Stomach smooth muscle (tissue), 2 donors: Measurements from ENCODE around the gene PXDN.
"Not testable (repeated sequence)": the region's sequence is repeated elsewhere in the genome, so short reads cannot be mapped to it uniquely, and the experiment has no call there.

Source experiments
- H3K27ac ChIP-seq: one replicate; pipeline ENCODE4 v1.7.0; 2013; ENCODE audit warnings: mild to moderate bottlenecking, low read length, inconsistent platforms
- H3K27me3 ChIP-seq, 2 donors: one replicate each; pipeline ENCODE4 v1.7.0; 2013; ENCODE audit warnings: low read length in 2 of 2; ENCODE audit not compliant: insufficient read depth in 2 of 2, control insufficient read depth in 1 of 2
- H3K36me3 ChIP-seq, 2 donors: one replicate each; pipeline ENCODE4 v1.7.0; 2013; ENCODE audit warnings: low read length in 2 of 2; ENCODE audit not compliant: control insufficient read depth in 2 of 2, insufficient read depth in 2 of 2
- H3K4me1 ChIP-seq: one replicate; pipeline ENCODE4 v1.7.0; 2013; ENCODE audit warnings: low read length; ENCODE audit not compliant: control insufficient read depth, insufficient read depth
- H3K4me3 ChIP-seq, 2 donors: one replicate each; pipeline ENCODE4 v1.7.0; 2013; ENCODE audit warnings: low read length in 2 of 2
- H3K9ac ChIP-seq, 2 donors: one replicate each; pipeline ENCODE4 v1.7.0; 2013; ENCODE audit warnings: low read length in 2 of 2, mild to moderate bottlenecking in 1 of 2
- H3K9me3 ChIP-seq, 2 donors: one replicate each; pipeline ENCODE4 v1.7.0; 2013; ENCODE audit warnings: low read length in 2 of 2; ENCODE audit not compliant: control insufficient read depth in 2 of 2
- donor health status: healthy.
- donor health status: Pancreatic carcinoma.

PXDN gene

DNA sequence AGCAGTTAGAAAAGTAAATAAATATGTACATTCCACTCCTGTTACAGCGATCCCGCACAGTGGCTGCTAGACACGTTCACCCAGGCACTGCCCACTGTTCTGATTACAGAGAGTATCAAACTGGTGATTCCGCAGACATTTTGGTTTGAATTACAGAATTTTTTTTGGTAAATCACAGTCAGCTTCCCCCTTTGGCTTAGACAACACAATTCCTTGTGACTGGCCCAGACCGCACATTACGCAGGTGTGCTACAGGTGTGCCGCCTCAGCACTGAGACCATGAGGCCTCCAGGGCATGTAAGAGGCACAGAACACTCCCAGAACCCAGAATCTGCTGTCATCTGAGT lies 112.3 kb downstream of the PXDN start:
- H3K27ac ChIP-seq: no peak overlapping the region
- peaks cover 0 to 5% of the 10 kb centered on the region in 2 donors for H3K9me3 ChIP-seq
- H3K9ac ChIP-seq: no peak overlapping the region
- peaks cover 54 to 59% of the 10 kb centered on the region in 2 donors for H3K36me3 ChIP-seq
- H3K27me3 ChIP-seq: no peaks in the 10 kb centered on the region
- no peak overlapping the region for H3K4me3 ChIP-seq
- H3K4me1 ChIP-seq: no peaks in the 10 kb centered on the region

DNA sequence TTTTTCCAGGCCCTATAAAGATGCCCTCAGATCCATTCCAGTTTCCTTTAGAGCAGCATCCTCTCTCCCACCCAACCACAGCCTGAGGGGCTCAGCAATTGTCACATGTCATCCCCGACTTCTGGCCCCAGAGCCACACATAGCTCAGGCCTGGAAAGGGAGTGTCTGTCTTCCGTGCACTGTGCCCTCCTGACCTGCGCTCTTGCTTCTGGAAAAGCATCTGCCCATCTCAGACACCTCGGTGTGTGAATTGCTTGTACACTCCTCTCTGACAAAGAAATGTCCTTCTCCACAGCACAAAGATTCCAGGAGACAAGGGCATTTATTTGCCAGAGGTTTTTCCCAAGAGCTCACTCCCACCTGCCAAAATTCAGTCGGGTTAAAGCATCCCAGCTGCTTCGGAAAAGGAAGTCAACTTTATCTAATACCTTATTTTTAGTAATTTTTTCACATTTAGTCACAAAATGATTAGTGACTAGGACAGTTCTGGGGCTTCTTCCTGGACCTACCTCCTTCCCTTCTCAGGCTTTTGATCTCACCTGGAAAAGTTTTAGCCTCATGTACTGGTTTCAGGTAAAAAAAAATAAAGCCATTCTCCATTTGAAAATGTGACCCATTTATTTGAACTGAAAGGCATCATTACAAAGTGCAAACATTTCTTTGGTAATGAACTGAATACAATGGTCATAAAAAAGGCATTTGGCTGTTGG lies 112.9 kb downstream of the PXDN start:
- Histone ChIP-seq H3K9me3 (peaks cover 0 to 5% of the 10 kb centered on the region in 2 donors), H3K4me3 (no peak overlapping the region), H3K9ac (no peak overlapping the region), H3K27me3 (no peaks in the 10 kb centered on the region), H3K4me1 (no peaks in the 10 kb centered on the region), H3K36me3 (peaks cover 54% of the 10 kb centered on the region in 2 donors), H3K27ac (no peak overlapping the region)

DNA sequence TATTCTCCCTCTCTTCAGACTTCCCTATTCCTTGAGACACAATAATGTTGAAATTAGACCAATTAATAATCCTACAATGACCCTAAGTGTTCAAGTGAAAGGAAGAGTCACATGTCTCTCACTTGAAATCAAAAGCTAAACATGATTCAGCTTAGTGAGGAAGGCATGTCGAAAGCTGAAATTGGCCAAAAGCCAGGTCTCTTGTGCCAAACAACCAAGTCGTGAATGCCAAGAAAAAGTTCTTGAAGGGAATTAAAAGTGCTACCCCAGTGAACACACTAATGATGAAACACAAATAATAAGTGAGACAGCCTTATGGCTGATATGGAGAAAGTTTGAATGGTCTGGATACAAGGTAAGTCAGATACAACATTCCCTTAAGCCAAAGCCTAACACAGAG lies 115.4 kb downstream of the PXDN start:
- H3K9me3 ChIP-seq: peaks cover 0 to 5% of the 10 kb centered on the region in 2 donors
- H3K27ac ChIP-seq: no peak overlapping the region
- peaks cover 30 to 31% of the 10 kb centered on the region in 2 donors for H3K36me3 ChIP-seq
- no peak overlapping the region for H3K9ac ChIP-seq
- H3K4me1 ChIP-seq: peaks cover 8% of the 10 kb centered on the region
- no peak overlapping the region for H3K4me3 ChIP-seq
- H3K27me3 ChIP-seq: peaks cover 0 to under 1% of the 10 kb centered on the region in 2 donors

DNA sequence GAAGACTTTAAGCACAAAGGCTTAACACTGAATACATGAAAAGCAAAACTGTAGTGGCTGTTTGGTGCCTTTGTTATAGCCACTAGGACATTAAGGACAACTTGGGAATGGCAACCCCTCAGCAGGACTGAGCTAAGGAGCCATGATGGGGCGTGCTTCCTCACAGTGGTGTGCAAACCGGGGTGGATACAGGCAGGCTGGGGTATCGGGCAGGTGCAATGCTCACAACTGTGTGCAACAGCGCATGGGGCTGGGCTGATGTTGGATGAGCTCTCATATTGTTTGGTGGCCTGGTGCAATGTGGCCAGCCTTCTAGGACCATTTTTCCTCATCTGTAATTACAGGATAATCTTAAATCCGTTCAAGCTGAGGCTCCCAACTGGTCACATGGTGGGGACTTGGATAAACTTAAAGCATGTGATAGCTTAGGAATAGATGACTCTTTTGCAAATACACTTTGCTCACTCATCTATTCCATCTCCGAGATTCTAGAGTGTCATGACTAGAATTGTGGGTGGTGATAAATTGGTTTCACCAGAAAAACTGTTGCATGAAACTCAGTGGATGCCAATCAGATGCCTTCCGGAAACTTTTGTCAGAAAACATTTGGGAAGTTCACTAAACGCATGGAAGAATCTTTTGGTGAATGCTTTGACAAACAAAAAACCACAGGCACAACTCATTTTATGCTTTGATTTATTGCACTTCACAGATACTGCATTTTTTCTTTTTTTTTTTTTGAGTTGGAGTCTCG lies 116.5 kb downstream of the PXDN start:
- peaks cover 8% of the 10 kb centered on the region for H3K4me1 ChIP-seq
- H3K9ac ChIP-seq: no peak overlapping the region
- no peak overlapping the region for H3K4me3 ChIP-seq
- H3K36me3 ChIP-seq: peaks cover 19 to 21% of the 10 kb centered on the region in 2 donors
- H3K27me3 ChIP-seq: peaks cover 0 to 2% of the 10 kb centered on the region in 2 donors
- H3K9me3 ChIP-seq: peaks cover 0 to 5% of the 10 kb centered on the region in 2 donors
- H3K27ac ChIP-seq: no peak overlapping the region

DNA sequence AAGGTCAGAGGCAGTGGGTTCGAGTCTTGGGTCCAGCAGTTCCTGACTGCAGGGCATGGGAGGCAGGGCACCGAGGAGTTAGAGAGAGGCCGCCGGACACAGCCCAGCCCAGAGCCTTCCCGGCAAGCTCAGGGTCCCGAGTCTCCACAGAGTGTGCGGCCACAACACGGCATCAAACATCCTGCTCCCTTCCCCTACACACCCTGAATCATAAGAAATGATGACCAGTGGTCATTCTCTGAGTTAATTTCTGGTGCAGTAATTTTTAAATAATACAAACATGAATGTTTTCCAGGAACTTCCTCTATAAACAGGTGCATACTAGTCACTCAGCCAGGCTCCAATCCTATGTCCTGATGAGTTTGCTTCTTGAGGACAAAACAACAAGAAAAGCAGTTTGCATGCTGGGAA lies 118.0 kb downstream of the PXDN start:
- Histone ChIP-seq H3K4me3 (no peak overlapping the region), H3K36me3 (peaks cover 7 to 9% of the 10 kb centered on the region in 2 donors), H3K27me3 (peaks cover 0 to 2% of the 10 kb centered on the region in 2 donors), H3K4me1 (peaks cover 8% of the 10 kb centered on the region), H3K27ac (no peak overlapping the region), H3K9ac (no peak overlapping the region), H3K9me3 (peaks cover 0 to 5% of the 10 kb centered on the region in 2 donors)

DNA sequence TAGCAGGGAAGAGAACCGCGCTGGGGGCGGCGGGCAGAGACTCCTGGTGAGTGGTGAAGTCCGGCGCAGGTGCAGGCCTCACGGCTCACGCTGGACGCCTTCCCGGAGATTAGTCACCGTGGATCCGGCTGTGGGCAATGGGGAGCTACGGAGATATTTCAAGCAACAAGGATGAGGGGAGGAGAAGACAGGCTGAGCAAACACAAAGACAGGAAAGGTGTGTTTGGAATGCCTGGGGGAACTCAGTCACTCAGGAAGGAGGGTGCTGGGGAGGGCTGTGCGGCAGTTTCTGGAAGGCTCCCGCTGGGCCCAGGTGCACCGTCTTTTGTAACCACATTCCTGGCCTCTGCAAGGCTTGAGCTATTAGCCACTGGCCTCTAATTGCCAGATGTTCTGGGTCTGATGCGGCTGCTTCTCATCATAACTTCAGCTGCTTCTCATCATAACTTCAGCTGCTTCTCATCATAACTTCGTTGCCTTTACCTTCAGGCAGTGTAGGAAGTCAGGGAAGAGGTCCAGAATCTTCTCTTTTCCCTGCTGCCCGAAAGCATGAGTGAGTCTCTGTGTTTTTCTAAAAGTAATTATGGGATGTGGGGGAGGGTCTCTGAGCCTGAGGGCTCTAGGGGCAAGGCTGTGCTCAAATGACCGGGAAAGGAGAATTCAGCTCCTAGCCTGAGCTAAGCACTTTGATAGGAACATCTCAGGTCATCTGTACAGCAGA lies 118.9 kb downstream of the PXDN start:
- H3K9me3 ChIP-seq: peaks cover 0 to 5% of the 10 kb centered on the region in 2 donors
- H3K4me1 ChIP-seq: peaks cover 8% of the 10 kb centered on the region
- no peak overlapping the region for H3K27ac ChIP-seq
- H3K27me3 ChIP-seq: peaks cover 0 to 2% of the 10 kb centered on the region in 2 donors
- H3K4me3 ChIP-seq: no peak overlapping the region
- H3K36me3 ChIP-seq: peaks cover 4 to 9% of the 10 kb centered on the region in 2 donors
- no peak overlapping the region for H3K9ac ChIP-seq

DNA sequence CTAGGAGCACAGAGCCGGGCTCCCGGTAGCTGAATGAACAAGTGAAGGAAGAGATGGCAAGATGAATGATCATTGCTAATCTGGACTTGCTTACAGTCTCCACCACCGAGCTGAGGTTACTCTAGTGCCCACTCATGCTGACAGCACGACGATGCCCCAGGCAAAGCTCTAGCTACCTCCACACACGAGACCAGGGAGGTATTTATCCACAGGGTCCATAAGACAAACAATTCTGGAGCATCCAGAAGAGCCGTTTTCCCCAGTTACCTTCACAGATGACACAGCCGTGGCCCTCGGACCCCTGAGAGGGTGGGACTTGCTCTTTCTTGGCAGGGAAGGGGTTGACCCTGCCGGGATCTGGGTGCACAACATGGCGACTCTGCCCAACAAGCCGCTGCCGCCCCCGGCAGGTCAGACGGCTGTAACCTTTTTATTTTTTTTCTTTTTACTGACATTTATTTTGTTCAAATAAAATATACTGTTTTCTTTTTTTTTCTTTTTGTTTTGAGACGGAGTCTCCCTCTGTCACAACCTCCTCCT lies 120.3 kb downstream of the PXDN start:
- H3K9me3 ChIP-seq: no peaks in the 10 kb centered on the region
- H3K9ac ChIP-seq: no peak overlapping the region
- H3K27me3 ChIP-seq: peaks cover 0 to 2% of the 10 kb centered on the region in 2 donors
- H3K36me3 ChIP-seq: no peaks in the 10 kb centered on the region
- H3K4me1 ChIP-seq: peaks cover 8% of the 10 kb centered on the region
- H3K4me3 ChIP-seq: no peak overlapping the region
- H3K27ac ChIP-seq: no peak overlapping the region

DNA sequence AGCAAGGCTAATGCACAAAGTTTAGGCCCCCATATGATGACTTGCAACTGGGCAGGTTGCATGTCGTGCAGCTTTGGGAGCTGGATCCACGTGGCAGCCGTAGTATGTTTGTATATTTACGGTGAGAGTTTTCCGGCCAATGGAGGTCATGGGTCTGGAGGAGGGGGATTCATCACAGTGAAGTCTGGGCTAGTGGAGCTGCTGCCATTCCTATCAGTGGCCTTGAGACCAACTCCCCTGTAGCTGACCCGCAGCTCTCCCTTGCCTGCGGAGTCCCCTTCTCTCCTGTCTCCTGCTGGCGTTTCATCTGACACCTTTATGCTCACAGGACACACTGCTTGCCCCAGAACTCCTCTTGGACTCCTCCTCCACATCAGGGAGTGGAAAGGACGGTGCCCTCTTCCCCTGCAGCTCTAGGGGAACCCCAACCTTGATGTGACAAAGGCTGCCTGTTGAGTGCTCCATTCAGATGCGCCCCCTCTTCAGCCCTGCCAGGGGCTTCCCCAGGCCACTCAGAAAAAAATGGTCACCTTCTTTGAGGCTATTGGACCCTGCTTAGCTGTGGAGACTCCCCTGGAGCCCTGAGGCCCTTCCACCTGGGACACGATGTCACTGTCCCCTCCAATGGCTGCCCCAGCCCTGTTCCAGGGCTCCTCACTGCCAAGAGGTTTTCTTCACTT lies 121.7 kb downstream of the PXDN start:
- Histone ChIP-seq H3K4me1 (peaks cover 8% of the 10 kb centered on the region), H3K36me3 (no peaks in the 10 kb centered on the region), H3K27ac (no peak overlapping the region), H3K9me3 (no peaks in the 10 kb centered on the region), H3K9ac (no peak overlapping the region), H3K4me3 (no peak overlapping the region), H3K27me3 (peaks cover 0 to 2% of the 10 kb centered on the region in 2 donors)

DNA sequence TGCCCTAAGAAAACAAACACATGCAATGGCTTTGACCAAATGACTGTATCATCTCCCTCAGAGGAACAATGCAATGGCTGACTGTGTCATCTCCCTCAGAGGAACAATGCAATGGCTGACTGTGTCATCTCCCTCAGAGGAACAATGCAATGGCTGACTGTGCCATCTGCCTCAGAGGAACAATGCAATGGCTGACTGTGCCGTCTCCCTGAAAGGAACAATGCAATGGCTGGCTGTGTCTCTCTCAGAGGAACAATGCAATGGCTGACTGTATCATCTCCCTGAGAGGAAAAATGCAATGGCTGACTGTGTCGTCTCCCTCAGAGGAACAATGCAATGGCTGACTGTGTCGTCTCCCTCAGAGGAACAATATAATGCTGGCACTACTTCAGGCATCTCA lies 122.3 kb downstream of the PXDN start:
- not testable (repeated sequence) for H3K36me3 ChIP-seq, H3K4me1 ChIP-seq, H3K9ac ChIP-seq, H3K9me3 ChIP-seq, H3K27me3 ChIP-seq, H3K4me3 ChIP-seq, H3K27ac ChIP-seq

DNA sequence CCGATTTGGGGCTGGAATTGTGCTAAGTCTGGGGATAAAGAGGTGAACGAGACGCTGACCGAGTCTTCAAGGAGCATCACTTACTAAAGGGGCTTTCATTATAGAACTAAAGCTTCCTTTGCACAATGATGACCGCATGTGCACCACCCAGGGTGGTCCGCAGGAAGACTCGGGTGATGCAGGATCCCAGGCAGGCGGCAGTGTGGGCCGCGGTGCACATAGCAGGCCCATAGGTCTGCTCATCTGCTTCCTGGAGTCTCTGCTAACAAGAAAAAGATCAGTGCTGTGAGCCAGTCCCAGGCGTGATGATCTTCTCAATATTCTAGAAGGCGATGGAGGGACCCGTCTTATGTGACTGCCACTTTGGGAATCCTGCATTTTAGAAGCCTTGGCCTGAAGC lies 122.8 kb downstream of the PXDN start:
- no peaks in the 10 kb centered on the region for H3K36me3 ChIP-seq
- no peak overlapping the region for H3K9ac ChIP-seq
- H3K4me3 ChIP-seq: no peak overlapping the region
- H3K4me1 ChIP-seq: peaks cover 8% of the 10 kb centered on the region
- H3K27ac ChIP-seq: no peak overlapping the region
- peaks cover 0 to 2% of the 10 kb centered on the region in 2 donors for H3K27me3 ChIP-seq
- no peaks in the 10 kb centered on the region for H3K9me3 ChIP-seq
